Measurements from ENCODE around the gene RAD18.

DNA sequence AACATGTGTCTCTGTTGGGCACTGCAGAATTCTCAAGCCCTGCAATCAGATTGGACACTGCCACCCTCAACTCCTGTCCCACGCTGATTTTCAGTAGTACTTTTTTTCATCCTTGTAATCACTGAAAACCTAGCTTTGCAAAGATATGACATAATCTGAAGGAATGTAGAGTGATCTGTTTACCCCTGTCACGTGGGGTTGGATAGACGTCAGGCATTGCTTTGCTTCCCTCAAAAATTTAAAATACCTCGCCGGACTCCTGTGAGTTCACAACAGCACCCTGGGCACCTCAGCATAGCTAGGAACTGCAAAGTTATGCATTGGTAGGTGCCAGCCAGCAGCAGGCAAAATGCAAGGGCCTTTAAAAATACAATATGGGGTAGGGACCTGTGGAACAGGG is 122.7 kb downstream of the RAD18 start:
- TF ChIP-seq, protein P1, sequence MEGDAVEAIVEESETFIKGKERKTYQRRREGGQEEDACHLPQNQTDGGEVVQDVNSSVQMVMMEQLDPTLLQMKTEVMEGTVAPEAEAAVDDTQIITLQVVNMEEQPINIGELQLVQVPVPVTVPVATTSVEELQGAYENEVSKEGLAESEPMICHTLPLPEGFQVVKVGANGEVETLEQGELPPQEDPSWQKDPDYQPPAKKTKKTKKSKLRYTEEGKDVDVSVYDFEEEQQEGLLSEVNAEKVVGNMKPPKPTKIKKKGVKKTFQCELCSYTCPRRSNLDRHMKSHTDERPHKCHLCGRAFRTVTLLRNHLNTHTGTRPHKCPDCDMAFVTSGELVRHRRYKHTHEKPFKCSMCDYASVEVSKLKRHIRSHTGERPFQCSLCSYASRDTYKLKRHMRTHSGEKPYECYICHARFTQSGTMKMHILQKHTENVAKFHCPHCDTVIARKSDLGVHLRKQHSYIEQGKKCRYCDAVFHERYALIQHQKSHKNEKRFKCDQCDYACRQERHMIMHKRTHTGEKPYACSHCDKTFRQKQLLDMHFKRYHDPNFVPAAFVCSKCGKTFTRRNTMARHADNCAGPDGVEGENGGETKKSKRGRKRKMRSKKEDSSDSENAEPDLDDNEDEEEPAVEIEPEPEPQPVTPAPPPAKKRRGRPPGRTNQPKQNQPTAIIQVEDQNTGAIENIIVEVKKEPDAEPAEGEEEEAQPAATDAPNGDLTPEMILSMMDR (IDR thresholded peaks at IDR 0.05) = no peak
- TF ChIP-seq POLR2AphosphoS5 (IDR thresholded peaks at IDR 0.05) (no peak), POLR2A (IDR thresholded peaks at IDR 0.05) (no peak), EP300 (IDR thresholded peaks at IDR 0.05; ENCODE audit: low read depth) (no peak)

Measured in transverse colon (tissue), 4 donors.